H9 (cell line): Measurements from ENCODE around the gene GRK4. TPM values are rescaled to one million over a fixed set of nuclear protein-coding genes. Genes with fewer than 3 reads are reported as not detected.

Experiments
- DNase-seq: peaks from one replicate; pipeline ENCODE4 v3.0.0-alpha.2; 2017
- H2AFZ ChIP-seq: one replicate; pipeline ENCODE4 v1.6.1; 2013; ENCODE audit warnings: mild to moderate bottlenecking, low read length, control low read depth, moderate library complexity
- H2AK5ac ChIP-seq: 2 replicates; pipeline ENCODE4 v1.6.1; 2013; ENCODE audit warnings: low read length, control low read depth, mixed read lengths; ENCODE audit not compliant: insufficient read length
- H2BK120ac ChIP-seq: one replicate; pipeline ENCODE4 v1.6.1; 2013; ENCODE audit warnings: low read depth, mild to moderate bottlenecking, low read length, control low read depth, inconsistent platforms; ENCODE audit not compliant: poor library complexity, severe bottlenecking
- H2BK12ac ChIP-seq: 2 replicates; pipeline ENCODE4 v1.6.1; 2013; ENCODE audit warnings: low read length, control low read depth, mixed read lengths, low read depth; ENCODE audit not compliant: insufficient read length
- H2BK15ac ChIP-seq: 2 replicates; pipeline ENCODE4 v1.6.1; 2013; ENCODE audit warnings: low read depth, low read length, control low read depth
- H2BK20ac ChIP-seq: one replicate; pipeline ENCODE4 v1.6.1; 2013; ENCODE audit warnings: low read depth, mild to moderate bottlenecking, low read length, control low read depth, inconsistent platforms; ENCODE audit not compliant: poor library complexity, severe bottlenecking
- H2BK5ac ChIP-seq: 2 replicates; pipeline ENCODE4 v1.6.1; 2013; ENCODE audit warnings: low read length, control low read depth, mixed read lengths; ENCODE audit not compliant: insufficient read length
- H3K14ac ChIP-seq: 2 replicates; pipeline ENCODE4 v1.6.1; 2013; ENCODE audit warnings: low read length, control low read depth; ENCODE audit not compliant: insufficient read depth
- H3K18ac ChIP-seq: 2 replicates; pipeline ENCODE4 v1.6.1; 2013; ENCODE audit warnings: low read depth, mild to moderate bottlenecking, mixed read lengths, low read length, control low read depth; ENCODE audit not compliant: insufficient read length
- H3K23ac ChIP-seq: 2 replicates; pipeline ENCODE4 v1.6.1; 2013; ENCODE audit warnings: low read length, control low read depth, mixed read lengths, low read depth; ENCODE audit not compliant: insufficient read length
- H3K23me2 ChIP-seq: 2 replicates; pipeline ENCODE4 v1.6.1; 2013; ENCODE audit warnings: low read depth, mild to moderate bottlenecking, mixed read lengths, low read length, control low read depth; ENCODE audit not compliant: insufficient read length, poor library complexity, severe bottlenecking
- H3K27ac ChIP-seq: 2 replicates; pipeline ENCODE4 v1.5.1; 2013; ENCODE audit warnings: low read length, control low read depth, mixed read lengths, low read depth; ENCODE audit not compliant: insufficient read length
- H3K27me3 ChIP-seq: 2 replicates; pipeline ENCODE4 v1.6.1; 2013; ENCODE audit warnings: low read length, control low read depth, inconsistent platforms; ENCODE audit not compliant: insufficient read depth
- H3K4ac ChIP-seq: 2 replicates; pipeline ENCODE4 v1.6.1; 2013; ENCODE audit warnings: low read depth, mild to moderate bottlenecking, control low read depth, inconsistent platforms, low read length, moderate library complexity
- H3K4me1 ChIP-seq: 2 replicates; pipeline ENCODE4 v1.6.1; 2013; ENCODE audit warnings: low read length, control low read depth, inconsistent platforms; ENCODE audit not compliant: insufficient read depth
- H3K4me2 ChIP-seq: 2 replicates; pipeline ENCODE4 v1.6.1; 2013; ENCODE audit warnings: low read length, control low read depth, mixed read lengths; ENCODE audit not compliant: insufficient read length, insufficient read depth
- H3K56ac ChIP-seq: 2 replicates; pipeline ENCODE4 v1.6.1; 2013; ENCODE audit warnings: low read depth, mild to moderate bottlenecking, mixed read lengths, low read length, control low read depth; ENCODE audit not compliant: insufficient read length
- H3K79me1 ChIP-seq: 2 replicates; pipeline ENCODE4 v1.6.1; 2013; ENCODE audit warnings: low read depth, mild to moderate bottlenecking, moderate library complexity, low read length, control low read depth, inconsistent platforms; ENCODE audit not compliant: insufficient read depth, poor library complexity, severe bottlenecking
- H3K79me2 ChIP-seq: 2 replicates; pipeline ENCODE4 v1.6.1; 2013; ENCODE audit warnings: low read length, control low read depth, inconsistent platforms; ENCODE audit not compliant: insufficient read depth
- H3K9ac ChIP-seq: 2 replicates; pipeline ENCODE4 v1.6.1; 2013; ENCODE audit warnings: low read length, control low read depth, mixed read lengths; ENCODE audit not compliant: insufficient read length; ENCODE audit errors: extremely low read depth
- H3K9me3 ChIP-seq: one replicate; pipeline ENCODE4 v1.6.1; 2013; ENCODE audit warnings: low read depth, low read length, inconsistent platforms; ENCODE audit not compliant: control insufficient read depth
- H3T11ph ChIP-seq: one replicate; pipeline ENCODE4 v1.6.1; 2013; ENCODE audit warnings: mild to moderate bottlenecking, low read length, control low read depth, inconsistent platforms
- H4K20me1 ChIP-seq: one replicate; pipeline ENCODE4 v1.6.1; 2013; ENCODE audit not compliant: control insufficient read depth, insufficient read length, insufficient read depth
- H4K5ac ChIP-seq: 2 replicates; pipeline ENCODE4 v1.6.1; 2013; ENCODE audit warnings: low read depth, mild to moderate bottlenecking, mixed read lengths, low read length, control low read depth; ENCODE audit not compliant: insufficient read length
- H4K8ac ChIP-seq: replicated peaks from 2 replicates; pipeline ENCODE4 v1.6.1; 2013; ENCODE audit warnings: low read length, control low read depth, mixed read lengths, low read depth; ENCODE audit not compliant: insufficient read length
- H4K91ac ChIP-seq: 2 replicates; pipeline ENCODE4 v1.6.1; 2013; ENCODE audit warnings: low read depth, mild to moderate bottlenecking, moderate library complexity, mixed read lengths, low read length, control low read depth; ENCODE audit not compliant: insufficient read length
- H3K27ac Mint-ChIP-seq, 3 experiments: 2 replicates in 2 of 3; 3 replicates in 1 of 3; pipeline ENCODE4 v1.8.0; 2020 to 2021; ENCODE audit warnings: mixed read lengths in 3 of 3, mild to moderate bottlenecking in 1 of 3, moderate library complexity in 1 of 3
- H3K27me3 Mint-ChIP-seq: 2 replicates; pipeline ENCODE4 v1.8.0; 2021; ENCODE audit warnings: low read depth, mild to moderate bottlenecking, moderate library complexity, mixed read lengths
- H3K36me3 Mint-ChIP-seq, 3 experiments: 2 replicates in 2 of 3; 3 replicates in 1 of 3; pipeline ENCODE4 v1.8.0; 2020 to 2021; ENCODE audit warnings: low read depth in 3 of 3, mixed read lengths in 3 of 3; ENCODE audit not compliant: insufficient read depth in 1 of 3
- H3K4me1 Mint-ChIP-seq, 2 experiments: 2 replicates each; pipeline ENCODE4 v1.8.0; 2020; ENCODE audit warnings: mixed read lengths in 2 of 2
- H3K4me3 Mint-ChIP-seq, 2 experiments: 2 replicates in 1 of 2; 3 replicates in 1 of 2; pipeline ENCODE4 v1.8.0; 2020 to 2021; ENCODE audit warnings: mild to moderate bottlenecking in 2 of 2, mixed read lengths in 2 of 2, moderate library complexity in 1 of 2
- H3K9me3 Mint-ChIP-seq, 2 experiments: 2 replicates in 1 of 2; 3 replicates in 1 of 2; pipeline ENCODE4 v1.8.0; 2020; ENCODE audit warnings: mild to moderate bottlenecking in 2 of 2, mixed read lengths in 2 of 2, moderate library complexity in 1 of 2
- WGBS: extraction: QIAGEN DNeasy Blood & Tissue Kit; methylation state at CpG from one replicate; pipeline ENCODE4 v1.1.7; 2013; ENCODE audit warnings: missing lambda C conversion rate, low lambda C conversion rate, mixed read lengths; ENCODE audit not compliant: insufficient read length; ENCODE audit errors: extremely low coverage; 5-methylcytosine and 5-hydroxymethylcytosine counted together
- total RNA-seq: library from RNA; stranded (reverse); gene quantifications from 2 replicates; pipeline ENCODE4 v1.2.1, GENCODE V29; 2021
- TF ChIP-seq, protein P1 (sequence below): fragments of 200-600 bp; sonication (generic); conservative IDR thresholded peaks from 3 replicates; pipeline ENCODE4 v1.8.0; 2021; ENCODE audit warnings: antibody characterized with exemption, mild to moderate bottlenecking

Gene GRK4
- total RNA-seq, 1 experiment from 2014 or later = 4.8 TPM

GRCh38 chr4:3009422-3009821 is 46.1 kb downstream of the GRK4 start:
- no peaks in the 10 kb centered on the region for H3K23me2 ChIP-seq
- no peaks in the 10 kb centered on the region for H4K20me1 ChIP-seq
- no peak overlapping the region for H3K56ac ChIP-seq
- H3K27ac ChIP-seq = no peak overlapping the region
- H3K23ac ChIP-seq = no peak overlapping the region
- no peak overlapping the region for H4K91ac ChIP-seq
- H2AFZ ChIP-seq = peak overlapping the region; percentile 59
- H2BK120ac ChIP-seq = no peak overlapping the region
- Mint-ChIP-seq H3K36me3 (no peaks in the 10 kb centered on the region), H3K27ac (0 out of 7 replicates have a peak overlapping the region, but pooled peaks of 1 of the 3 experiments have one; percentile 46), H3K27me3 (no peaks in the 10 kb centered on the region), H3K9me3 (no peaks in the 10 kb centered on the region), H3K4me1 (0 out of 4 replicates have a peak, but pooled peaks cover 0 to 2% of the 10 kb centered on the region in 2 experiments), H3K4me3 (no peak overlapping the region)
- H2AK5ac ChIP-seq = no peak overlapping the region
- no peak overlapping the region for H2BK5ac ChIP-seq
- no peaks in the 10 kb centered on the region for H3K9me3 ChIP-seq
- H2BK12ac ChIP-seq = no peak overlapping the region
- no CpG with 5 or more reads among the region's 7 CpGs for WGBS
- H4K8ac ChIP-seq = no peak overlapping the region
- no peak overlapping the region for H2BK20ac ChIP-seq
- no peaks in the 10 kb centered on the region for H3K79me1 ChIP-seq
- peak; percentile 47 for DNase-seq
- no peak overlapping the region for H2BK15ac ChIP-seq
- no peaks in the 10 kb centered on the region for H3K4me1 ChIP-seq
- H3K4ac ChIP-seq = no peak overlapping the region
- no peak overlapping the region for H3K4me2 ChIP-seq
- H3T11ph ChIP-seq = no peak overlapping the region
- no peak overlapping the region for H4K5ac ChIP-seq
- H3K27me3 ChIP-seq = no peaks in the 10 kb centered on the region
- TF ChIP-seq, protein P1, sequence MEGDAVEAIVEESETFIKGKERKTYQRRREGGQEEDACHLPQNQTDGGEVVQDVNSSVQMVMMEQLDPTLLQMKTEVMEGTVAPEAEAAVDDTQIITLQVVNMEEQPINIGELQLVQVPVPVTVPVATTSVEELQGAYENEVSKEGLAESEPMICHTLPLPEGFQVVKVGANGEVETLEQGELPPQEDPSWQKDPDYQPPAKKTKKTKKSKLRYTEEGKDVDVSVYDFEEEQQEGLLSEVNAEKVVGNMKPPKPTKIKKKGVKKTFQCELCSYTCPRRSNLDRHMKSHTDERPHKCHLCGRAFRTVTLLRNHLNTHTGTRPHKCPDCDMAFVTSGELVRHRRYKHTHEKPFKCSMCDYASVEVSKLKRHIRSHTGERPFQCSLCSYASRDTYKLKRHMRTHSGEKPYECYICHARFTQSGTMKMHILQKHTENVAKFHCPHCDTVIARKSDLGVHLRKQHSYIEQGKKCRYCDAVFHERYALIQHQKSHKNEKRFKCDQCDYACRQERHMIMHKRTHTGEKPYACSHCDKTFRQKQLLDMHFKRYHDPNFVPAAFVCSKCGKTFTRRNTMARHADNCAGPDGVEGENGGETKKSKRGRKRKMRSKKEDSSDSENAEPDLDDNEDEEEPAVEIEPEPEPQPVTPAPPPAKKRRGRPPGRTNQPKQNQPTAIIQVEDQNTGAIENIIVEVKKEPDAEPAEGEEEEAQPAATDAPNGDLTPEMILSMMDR = peak; percentile 59
- no peak overlapping the region for H3K14ac ChIP-seq
- no peak overlapping the region for H3K9ac ChIP-seq
- H3K18ac ChIP-seq = no peak overlapping the region
- H3K79me2 ChIP-seq = no peaks in the 10 kb centered on the region
